MCF 10A (cell line): ENCODE results near the gene CCDC78. TPM values are rescaled to one million over a fixed set of nuclear protein-coding genes. Genes with fewer than 3 reads are reported as not detected.

ENCODE experiments used
- BruUV-seq: library from RNA; stranded (reverse); fragments of 400-500 nt; replicated peaks from 2 replicates; lab custom pipeline; 2021; lab: Mats Ljungman, UMichigan
- CTCF ChIA-PET: fragments of 300-600 bp; sonication (Branson Sonifier 250); formaldehyde crosslinking; extraction: SDS; loops from one replicate; lab custom pipeline; 2021; ENCODE audit warnings: antibody characterized with exemption, inconsistent platforms; lab: Yijun Ruan, JAX
- POLR2A ChIA-PET: fragments of 300-600, 350-650 bp; sonication (Branson Sonifier 250); formaldehyde crosslinking; extraction: SDS; loops from one replicate; lab custom pipeline; 2020; ENCODE audit warnings: antibody characterized with exemption, inconsistent platforms; lab: Yijun Ruan, JAX
- DNase-seq: peaks from one replicate; pipeline ENCODE4 v3.0.0-alpha.2; 2018; ENCODE audit not compliant: unreplicated experiment
- H3K27ac Mint-ChIP-seq: one replicate; pipeline ENCODE4 v1.8.0; 2022; ENCODE audit warnings: mild to moderate bottlenecking, low read depth, mixed read lengths; ENCODE audit not compliant: unreplicated experiment
- H3K27me3 Mint-ChIP-seq: one replicate; pipeline ENCODE4 v1.8.0; 2022; ENCODE audit warnings: mixed read lengths; ENCODE audit not compliant: insufficient read depth, unreplicated experiment
- H3K36me3 Mint-ChIP-seq: one replicate; pipeline ENCODE4 v1.8.0; 2022; ENCODE audit warnings: mild to moderate bottlenecking, moderate library complexity, mixed read lengths; ENCODE audit not compliant: insufficient read depth, unreplicated experiment
- H3K4me1 Mint-ChIP-seq: one replicate; pipeline ENCODE4 v1.8.0; 2022; ENCODE audit warnings: mixed read lengths; ENCODE audit not compliant: insufficient read depth, unreplicated experiment
- H3K4me3 Mint-ChIP-seq: one replicate; pipeline ENCODE4 v1.8.0; 2022; ENCODE audit warnings: mild to moderate bottlenecking, moderate library complexity, mixed read lengths; ENCODE audit not compliant: unreplicated experiment
- H3K9me3 Mint-ChIP-seq: one replicate; pipeline ENCODE4 v1.8.0; 2022; ENCODE audit warnings: mixed read lengths; ENCODE audit not compliant: unreplicated experiment
- intact Hi-C: fragments of 100-400 bp; cut with micrococcal nuclease; formaldehyde crosslinking; loops from 2 replicates; pipeline ENCODE4 v1.14.1; 2022
- total RNA-seq: library from RNA; stranded (reverse); gene quantifications from 2 replicates; pipeline ENCODE4 v1.2.3, GENCODE V29; 2022
- TF ChIP-seq, protein P1 (sequence below): fragments of 200-600 bp; IDR thresholded peaks from one replicate; pipeline ENCODE4 v1.8.0; 2022; ENCODE audit warnings: antibody characterized with exemption, mild to moderate bottlenecking; ENCODE audit not compliant: unreplicated experiment

The CCDC78 gene
- total RNA-seq, 1 experiment from 2014 or later = 6.0 TPM

DNA sequence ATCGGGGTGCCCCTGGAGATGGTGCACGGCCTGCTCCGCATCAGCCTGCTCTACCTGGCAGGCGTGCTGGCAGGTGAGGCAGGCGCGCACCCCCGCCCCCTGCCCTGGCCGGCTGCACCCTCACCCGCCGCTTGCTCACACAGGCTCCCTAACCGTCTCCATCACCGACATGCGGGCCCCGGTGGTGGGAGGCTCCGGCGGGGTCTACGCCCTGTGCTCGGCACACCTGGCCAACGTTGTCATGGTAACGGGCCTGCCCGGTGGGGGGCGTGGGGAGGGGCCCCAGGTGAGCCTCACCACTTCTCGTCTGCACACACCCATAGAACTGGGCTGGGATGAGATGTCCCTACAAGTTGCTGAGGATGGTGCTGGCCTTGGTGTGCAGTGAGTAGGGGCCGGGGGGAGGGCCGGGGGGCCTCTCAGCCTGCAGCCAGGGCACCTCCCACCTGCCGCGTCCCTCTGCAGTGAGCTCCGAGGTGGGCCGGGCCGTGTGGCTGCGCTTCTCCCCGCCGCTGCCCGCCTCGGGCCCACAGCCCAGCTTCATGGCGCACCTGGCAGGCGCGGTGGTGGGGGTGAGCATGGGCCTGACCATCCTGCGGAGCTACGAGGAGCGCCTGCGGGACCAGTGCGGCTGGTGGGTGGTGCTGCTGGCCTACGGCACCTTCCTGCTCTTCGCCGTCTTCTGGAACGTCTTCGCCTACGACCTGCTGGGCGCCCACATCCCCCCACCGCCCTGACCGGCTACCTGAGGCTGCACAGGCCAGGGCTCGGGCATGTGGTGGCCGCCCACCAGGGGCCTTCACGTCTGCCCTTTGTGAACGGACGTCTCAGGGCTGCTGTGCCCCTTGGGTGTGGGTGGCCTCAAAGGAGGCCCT lies 48.7 kb downstream of the CCDC78 start:
- Mint-ChIP-seq H3K4me3 (no peak overlapping the region), H3K4me1 (no peaks in the 10 kb centered on the region)

DNA sequence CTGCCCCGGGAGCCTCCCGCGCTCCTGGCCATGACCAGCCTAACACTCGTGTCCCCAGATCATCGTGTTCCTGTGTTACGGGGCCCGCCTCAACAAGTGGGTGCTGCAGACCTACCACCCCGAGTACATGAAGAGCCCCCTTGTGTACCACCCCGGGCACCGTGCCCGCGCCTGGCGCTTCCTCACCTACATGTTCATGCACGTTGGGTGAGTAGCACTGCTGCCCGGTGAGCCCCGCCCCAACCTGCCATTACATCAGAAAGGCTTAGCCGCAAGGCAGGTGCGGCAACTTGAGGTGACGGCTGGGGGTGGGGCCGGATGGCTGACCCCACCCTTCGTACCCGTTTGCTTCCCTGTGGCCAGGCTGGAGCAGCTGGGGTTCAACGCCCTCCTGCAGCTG lies 49.3 kb downstream of the CCDC78 start:
- intact Hi-C loops = no loop called here
- TF ChIP-seq, protein P1, sequence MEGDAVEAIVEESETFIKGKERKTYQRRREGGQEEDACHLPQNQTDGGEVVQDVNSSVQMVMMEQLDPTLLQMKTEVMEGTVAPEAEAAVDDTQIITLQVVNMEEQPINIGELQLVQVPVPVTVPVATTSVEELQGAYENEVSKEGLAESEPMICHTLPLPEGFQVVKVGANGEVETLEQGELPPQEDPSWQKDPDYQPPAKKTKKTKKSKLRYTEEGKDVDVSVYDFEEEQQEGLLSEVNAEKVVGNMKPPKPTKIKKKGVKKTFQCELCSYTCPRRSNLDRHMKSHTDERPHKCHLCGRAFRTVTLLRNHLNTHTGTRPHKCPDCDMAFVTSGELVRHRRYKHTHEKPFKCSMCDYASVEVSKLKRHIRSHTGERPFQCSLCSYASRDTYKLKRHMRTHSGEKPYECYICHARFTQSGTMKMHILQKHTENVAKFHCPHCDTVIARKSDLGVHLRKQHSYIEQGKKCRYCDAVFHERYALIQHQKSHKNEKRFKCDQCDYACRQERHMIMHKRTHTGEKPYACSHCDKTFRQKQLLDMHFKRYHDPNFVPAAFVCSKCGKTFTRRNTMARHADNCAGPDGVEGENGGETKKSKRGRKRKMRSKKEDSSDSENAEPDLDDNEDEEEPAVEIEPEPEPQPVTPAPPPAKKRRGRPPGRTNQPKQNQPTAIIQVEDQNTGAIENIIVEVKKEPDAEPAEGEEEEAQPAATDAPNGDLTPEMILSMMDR = no peak
- peak; percentile 91 for DNase-seq
- POLR2A ChIA-PET = interaction anchor here (0.6 to 2.0 kb wide), 6 partner anchors 9 to 84 kb away, joined by 3 to 17 read pairs (median 4); partner anchors contain the start of genes ANTKMT, RHOT2 and WDR24
- no peak overlapping the region for H3K27ac Mint-ChIP-seq
- peaks cover 51% of the 10 kb centered on the region for H3K36me3 Mint-ChIP-seq
- H3K27me3 Mint-ChIP-seq = no peaks in the 10 kb centered on the region
- CTCF ChIA-PET = interaction anchor here (0.8 kb wide), 1 partner anchor 9 kb away, joined by 5 read pairs; the partner anchor contains the start of gene RHOT2
- no peaks in the 10 kb centered on the region for H3K9me3 Mint-ChIP-seq
- H3K4me1 Mint-ChIP-seq = no peaks in the 10 kb centered on the region
- peak overlapping the region; percentile 14 for H3K4me3 Mint-ChIP-seq
- no TSS peak for BruUV-seq

More for the DNA sequence above, 48.7 kb downstream of the CCDC78 start:
- TF ChIP-seq, protein P1 = no peak
- Mint-ChIP-seq H3K27me3 (no peaks in the 10 kb centered on the region), H3K27ac (no peak overlapping the region), H3K9me3 (no peaks in the 10 kb centered on the region), H3K36me3 (peaks cover 58% of the 10 kb centered on the region)
- CTCF ChIA-PET = interaction anchor here (1.6 kb wide), 1 partner anchor 8 kb away, joined by 6 read pairs; no protein-coding TSS in a partner anchor
- no peak for DNase-seq
- intact Hi-C loops = no loop called here
- BruUV-seq = no TSS peak
- POLR2A ChIA-PET = interaction anchor here (0.6 to 3.9 kb wide), 6 partner anchors 9 to 90 kb away, joined by 3 to 17 read pairs (median 4); partner anchors contain the start of genes ANTKMT, CCDC78 and HAGHL

DNA sequence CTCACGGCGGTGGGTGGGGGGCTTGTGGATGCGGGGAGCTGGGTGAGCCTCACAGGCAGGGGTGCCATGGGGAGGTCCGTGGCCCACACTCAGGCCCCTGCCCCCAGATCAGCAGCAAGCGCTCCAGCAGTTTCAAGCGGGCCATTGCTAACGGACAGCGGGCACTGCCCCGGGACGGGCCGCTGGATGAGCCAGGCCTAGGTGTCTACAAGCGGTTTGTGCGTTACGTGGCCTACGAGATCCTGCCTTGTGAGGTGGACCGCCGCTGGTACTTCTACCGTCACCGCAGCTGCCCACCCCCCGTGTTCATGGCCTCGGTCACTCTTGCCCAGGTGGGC lies 49.7 kb downstream of the CCDC78 start:
- Mint-ChIP-seq H3K36me3 (peaks cover 49% of the 10 kb centered on the region), H3K27me3 (no peaks in the 10 kb centered on the region), H3K4me3 (peak overlapping the region; percentile 14), H3K27ac (no peak overlapping the region), H3K4me1 (no peaks in the 10 kb centered on the region), H3K9me3 (no peaks in the 10 kb centered on the region)
- DNase-seq = no peak
- ChIA-PET CTCF (interaction anchor here (0.6 to 0.8 kb wide), 4 partner anchors 9 to 117 kb away, joined by 3 to 5 read pairs (median 3); partner anchors contain the start of gene RHOT2), POLR2A (interaction anchor here (0.6 to 2.0 kb wide), 7 partner anchors 9 to 83 kb away, joined by 3 to 17 read pairs (median 3); partner anchors contain the start of genes ANTKMT, RHOT2 and WDR24)
- intact Hi-C loops = no loop called here
- TF ChIP-seq, protein P1 = no peak
- BruUV-seq = no TSS peak
